Esophagus squamous epithelium (tissue), 4 donors: Measurements from ENCODE around the gene FAM193B.

ENCODE experiments used
- CTCF ChIP-seq, 6 experiments: fragments of 450-650 bp in 4 of 6; fragments of 200-600 bp in 2 of 6; sonication (generic) in 2 of 6; IDR thresholded peaks; one replicate each; pipeline ENCODE4 v1.5.1; 2016 to 2019; ENCODE audit warnings: antibody characterized with exemption in 6 of 6, mild to moderate bottlenecking in 4 of 6, moderate library complexity in 4 of 6
- POLR2A ChIP-seq, 4 donors: fragments of 450-650 bp; IDR thresholded peaks; one replicate each; pipeline ENCODE4 v1.6.1; 2017; ENCODE audit warnings: antibody characterized with exemption in 4 of 4, mild to moderate bottlenecking in 4 of 4, moderate library complexity in 3 of 4

GRCh38 chr5:177528631-177529030 is 25.7 kb downstream of the FAM193B start:
- TF ChIP-seq CTCF (IDR thresholded peaks at IDR 0.05) (no peak), POLR2A (IDR thresholded peaks at IDR 0.05) (no peak)
